Neural progenitor cell (in vitro differentiated cells): Measurements from ENCODE around the gene HS3ST5.

Experiments
- CTCF ChIP-seq: fragments of 200-600 bp; sonication (generic); IDR thresholded peaks from 2 replicates; pipeline ENCODE4 v1.5.1; 2017; ENCODE audit warnings: antibody characterized with exemption, mild to moderate bottlenecking
- EZH2 ChIP-seq: fragments of 200-600 bp; sonication (generic); IDR thresholded peaks from 2 replicates; pipeline ENCODE4 v1.6.1; 2017; ENCODE audit warnings: antibody characterized with exemption, mild to moderate bottlenecking, moderate library complexity
- EZH2phosphoT487 ChIP-seq: fragments of 200-600 bp; sonication (generic); IDR thresholded peaks from 2 replicates; pipeline ENCODE4 v1.6.1; 2017; ENCODE audit warnings: antibody characterized with exemption

- TF ChIP-seq CTCF = no peak
- TF ChIP-seq EZH2phosphoT487 = no peak
- no peak for TF ChIP-seq EZH2
Measured at GRCh38 chr6:114144887-114145851, 197.7 kb downstream of the HS3ST5 start.
